Kidney (tissue), 14 donors: ENCODE measurements around the gene PLPP3. TPM values are rescaled to one million over a fixed set of nuclear protein-coding genes. Genes with fewer than 3 reads are reported as not detected.
A peak's percentile ranks its signal among the peaks of the same experiment; 100 is the strongest.

Experiments used
- DNase-seq, 5 donors: peaks; one replicate each; pipeline ENCODE4 v3.0.0-alpha.2; 2013 to 2020
- FAIRE-seq: peaks from 2 replicates; lab custom pipeline; 2012; peaks lifted over from hg19 to GRCh38; lab: Jason Lieb, UNC
- H3K27ac ChIP-seq, 2 donors: one replicate each; pipeline ENCODE4 v1.7.0; 2013; ENCODE audit warnings: low read depth in 2 of 2, low read length in 2 of 2, inconsistent platforms in 1 of 2
- H3K27me3 ChIP-seq: one replicate; pipeline ENCODE4 v1.7.1; 2013; ENCODE audit warnings: low read length, inconsistent platforms; ENCODE audit not compliant: control insufficient read depth, insufficient read depth
- H3K36me3 ChIP-seq, 3 donors: one replicate each; pipeline versions ENCODE4 v1.7.0 to v1.7.1; 2013; ENCODE audit warnings: low read length in 3 of 3, control low read depth in 1 of 3, inconsistent platforms in 1 of 3; ENCODE audit not compliant: insufficient read depth in 3 of 3, control insufficient read depth in 2 of 3
- H3K4me1 ChIP-seq, 3 donors: one replicate each; pipeline versions ENCODE4 v1.7.0 to v1.7.1; 2013; ENCODE audit warnings: low read length in 3 of 3, inconsistent platforms in 1 of 3, low read depth in 1 of 3; ENCODE audit not compliant: control insufficient read depth in 2 of 3, insufficient read depth in 2 of 3
- H3K4me3 ChIP-seq, 3 donors: one replicate each; pipeline versions ENCODE4 v1.7.0 to v1.8.1; 2013; ENCODE audit warnings: low read length in 3 of 3, control low read depth in 1 of 3, inconsistent platforms in 1 of 3
- H3K9ac ChIP-seq, 3 donors: one replicate each; pipeline versions ENCODE4 v1.7.0 to v1.7.1; 2013; ENCODE audit warnings: low read length in 3 of 3, control low read depth in 1 of 3, inconsistent platforms in 1 of 3
- H3K9me3 ChIP-seq, 3 donors: one replicate each; pipeline versions ENCODE4 v1.7.0 to v1.7.1; 2013; ENCODE audit warnings: low read length in 3 of 3, control low read depth in 1 of 3, inconsistent platforms in 1 of 3; ENCODE audit not compliant: control insufficient read depth in 2 of 3, insufficient read depth in 1 of 3
- CTCF ChIP-seq: IDR thresholded peaks from 3 replicates; pipeline ENCODE4 v1.5.1; 2012; ENCODE audit warnings: mild to moderate bottlenecking, moderate library complexity, borderline replicate concordance; ENCODE audit not compliant: insufficient read depth; ENCODE audit errors: extremely low read depth
- intact Hi-C: fragments of 100-400 bp; cut with DNase I; formaldehyde crosslinking; loops from one replicate; pipeline ENCODE4 v1.11.1; 2022
- polyA plus RNA-seq: library from polyadenylated mRNA; stranded (reverse); fragments of 350-450 nt; fragmentation: Illumina TruSeq; extraction: RNeasy Lipid Tissue Mini Kit (QIAGEN cat#74804); gene quantifications from one replicate; pipeline ENCODE4 v1.2.3, GENCODE V29; 2014; ENCODE audit warnings: low read depth, low replicate concordance; ENCODE audit not compliant: insufficient read depth
- total RNA-seq: library from RNA; stranded (reverse); fragmentation: NEBNext Ultra II Directional; extraction: Animal tissue kit (Norgen Biotek cat#: 25700); gene quantifications from one replicate; pipeline ENCODE4 v1.2.1, GENCODE V29; 2021
- donor health status: control.
- donor health status: control.
- donor health status: control.
- donor health status: control.
- donor health status: control.
- donor health status: DM: yes; HTN: yes; CAD: no.
- donor health status: Normal renal cell carcinoma (clear cell type).

Gene PLPP3
- total and polyA plus RNA-seq, 2 donors from 2014 or later = 100 to 107 TPM

GRCh38 chr1:56572334-56573050 lies 6.9 kb downstream of the PLPP3 start:
- no peaks in the 10 kb centered on the region for H3K9me3 ChIP-seq
- DNase-seq (no peak), FAIRE-seq (no peak)
- no peaks in the 10 kb centered on the region for H3K27me3 ChIP-seq
- H3K27ac ChIP-seq = peak overlapping the region in 1 of 2 donors; percentile 26
- no peaks in the 10 kb centered on the region for H3K36me3 ChIP-seq
- no peak overlapping the region for H3K9ac ChIP-seq
- H3K4me3 ChIP-seq = peak overlapping the region in 2 of 3 donors; percentile 36 to 40
- H3K4me1 ChIP-seq = peaks cover 6 to 35% (median 28%) of the 10 kb centered on the region in 3 donors
- no peak for TF ChIP-seq CTCF
- intact Hi-C loops = no loop called here

GRCh38 chr1:56571448-56571847 lies 7.9 kb downstream of the PLPP3 start:
- no peak for FAIRE-seq
- Histone ChIP-seq H3K4me3 (peak overlapping the region in 2 of 3 donors; percentile 19 to 21), H3K4me1 (peaks cover 0 to 42% (median 34%) of the 10 kb centered on the region in 3 donors), H3K27ac (peak overlapping the region; percentile 61 to 66), H3K36me3 (no peaks in the 10 kb centered on the region), H3K9ac (no peak overlapping the region), H3K27me3 (no peaks in the 10 kb centered on the region), H3K9me3 (no peaks in the 10 kb centered on the region)
- intact Hi-C loops = no loop called here
- TF ChIP-seq CTCF = no peak
- no peak for DNase-seq

- TF ChIP-seq CTCF = no peak
- intact Hi-C loops = no loop called here
- FAIRE-seq (no peak), DNase-seq (no peak)
- H3K4me1 ChIP-seq = peaks cover 0 to 46% (median 39%) of the 10 kb centered on the region in 3 donors
- no peaks in the 10 kb centered on the region for H3K36me3 ChIP-seq
- H3K27me3 ChIP-seq = no peaks in the 10 kb centered on the region
- peak overlapping the region; percentile 61 to 66 for H3K27ac ChIP-seq
- peak overlapping the region in 2 of 3 donors; percentile 19 to 21 for H3K4me3 ChIP-seq
- H3K9ac ChIP-seq = peak overlapping the region in 1 of 3 donors; percentile 15
- no peaks in the 10 kb centered on the region for H3K9me3 ChIP-seq
These were observed 8.4 kb downstream of the PLPP3 start for GRCh38 chr1:56570924-56571372.
